Ishikawa (cell line): ENCODE measurements around the gene GALE.

Experiments used
- CEBPB ChIP-seq: IDR thresholded peaks from 2 replicates; pipeline ENCODE4 v1.6.1; 2012
- CREB1 ChIP-seq: IDR thresholded peaks from 2 replicates; pipeline ENCODE4 v1.6.1; 2012; ENCODE audit warnings: low read depth
- EGR1 ChIP-seq: IDR thresholded peaks from 2 replicates; pipeline ENCODE4 v1.6.1; 2012
- EP300 ChIP-seq: IDR thresholded peaks from 2 replicates; pipeline ENCODE4 v1.6.1; 2012; ENCODE audit warnings: borderline replicate concordance
- FOXM1 ChIP-seq: IDR thresholded peaks from 2 replicates; pipeline ENCODE4 v1.6.1; 2012; ENCODE audit warnings: low read depth, borderline replicate concordance
- MAX ChIP-seq: IDR thresholded peaks from 2 replicates; pipeline ENCODE4 v1.6.1; 2012
- NFIC ChIP-seq: IDR thresholded peaks from 2 replicates; pipeline ENCODE4 v1.6.1; 2012
- RAD21 ChIP-seq: IDR thresholded peaks from 2 replicates; pipeline ENCODE4 v1.6.1; 2012; ENCODE audit warnings: low read depth
- TAF1 ChIP-seq: IDR thresholded peaks from 2 replicates; pipeline ENCODE4 v1.6.1; 2012; ENCODE audit warnings: low read depth, mild to moderate bottlenecking
- TCF12 ChIP-seq: IDR thresholded peaks from 2 replicates; pipeline ENCODE4 v1.6.1; 2012; ENCODE audit warnings: low read depth
- TEAD4 ChIP-seq: IDR thresholded peaks from 2 replicates; pipeline ENCODE4 v1.6.1; 2012
- YY1 ChIP-seq: IDR thresholded peaks from 2 replicates; pipeline ENCODE4 v1.6.1; 2012; ENCODE audit warnings: low read depth
- ZBTB7A ChIP-seq: IDR thresholded peaks from 2 replicates; pipeline ENCODE4 v1.6.1; 2012; ENCODE audit warnings: low read depth
- TF ChIP-seq, protein P1 (sequence below): IDR thresholded peaks from 2 replicates; pipeline ENCODE4 v1.6.1; 2012; ENCODE audit warnings: low read depth, mild to moderate bottlenecking
- TF ChIP-seq, protein P2 (sequence below): IDR thresholded peaks from 2 replicates; pipeline ENCODE4 v1.6.1; 2012

The GALE gene

DNA sequence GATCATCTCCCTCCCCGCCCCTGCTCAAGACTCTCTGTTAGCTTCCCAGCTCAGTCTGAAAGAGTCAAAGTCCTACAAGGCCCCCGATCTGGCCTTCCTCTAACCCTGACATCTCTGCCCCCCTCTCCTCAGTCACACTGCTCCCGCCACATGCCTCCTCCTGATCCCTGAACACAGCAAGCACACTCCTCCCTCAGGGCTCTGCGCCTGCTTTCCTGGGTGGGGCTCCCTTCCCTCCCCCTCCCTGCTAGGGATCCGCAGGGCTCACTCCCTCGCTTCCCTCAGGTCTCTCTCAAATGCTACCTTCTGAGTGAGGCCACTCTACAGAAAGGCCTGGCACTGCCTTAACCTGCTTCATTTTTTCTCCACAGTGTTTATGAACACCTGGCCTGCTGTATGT is 5.7 kb upstream of the GALE start:
- TF ChIP-seq EGR1 (no peak), TAF1 (no peak), CEBPB (no peak), MAX (no peak), TEAD4 (no peak), RAD21 (no peak), FOXM1 (no peak), EP300 (no peak), TCF12 (no peak)
- TF ChIP-seq, protein P1, sequence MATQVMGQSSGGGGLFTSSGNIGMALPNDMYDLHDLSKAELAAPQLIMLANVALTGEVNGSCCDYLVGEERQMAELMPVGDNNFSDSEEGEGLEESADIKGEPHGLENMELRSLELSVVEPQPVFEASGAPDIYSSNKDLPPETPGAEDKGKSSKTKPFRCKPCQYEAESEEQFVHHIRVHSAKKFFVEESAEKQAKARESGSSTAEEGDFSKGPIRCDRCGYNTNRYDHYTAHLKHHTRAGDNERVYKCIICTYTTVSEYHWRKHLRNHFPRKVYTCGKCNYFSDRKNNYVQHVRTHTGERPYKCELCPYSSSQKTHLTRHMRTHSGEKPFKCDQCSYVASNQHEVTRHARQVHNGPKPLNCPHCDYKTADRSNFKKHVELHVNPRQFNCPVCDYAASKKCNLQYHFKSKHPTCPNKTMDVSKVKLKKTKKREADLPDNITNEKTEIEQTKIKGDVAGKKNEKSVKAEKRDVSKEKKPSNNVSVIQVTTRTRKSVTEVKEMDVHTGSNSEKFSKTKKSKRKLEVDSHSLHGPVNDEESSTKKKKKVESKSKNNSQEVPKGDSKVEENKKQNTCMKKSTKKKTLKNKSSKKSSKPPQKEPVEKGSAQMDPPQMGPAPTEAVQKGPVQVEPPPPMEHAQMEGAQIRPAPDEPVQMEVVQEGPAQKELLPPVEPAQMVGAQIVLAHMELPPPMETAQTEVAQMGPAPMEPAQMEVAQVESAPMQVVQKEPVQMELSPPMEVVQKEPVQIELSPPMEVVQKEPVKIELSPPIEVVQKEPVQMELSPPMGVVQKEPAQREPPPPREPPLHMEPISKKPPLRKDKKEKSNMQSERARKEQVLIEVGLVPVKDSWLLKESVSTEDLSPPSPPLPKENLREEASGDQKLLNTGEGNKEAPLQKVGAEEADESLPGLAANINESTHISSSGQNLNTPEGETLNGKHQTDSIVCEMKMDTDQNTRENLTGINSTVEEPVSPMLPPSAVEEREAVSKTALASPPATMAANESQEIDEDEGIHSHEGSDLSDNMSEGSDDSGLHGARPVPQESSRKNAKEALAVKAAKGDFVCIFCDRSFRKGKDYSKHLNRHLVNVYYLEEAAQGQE, result no peak
- TF ChIP-seq, protein P2, sequence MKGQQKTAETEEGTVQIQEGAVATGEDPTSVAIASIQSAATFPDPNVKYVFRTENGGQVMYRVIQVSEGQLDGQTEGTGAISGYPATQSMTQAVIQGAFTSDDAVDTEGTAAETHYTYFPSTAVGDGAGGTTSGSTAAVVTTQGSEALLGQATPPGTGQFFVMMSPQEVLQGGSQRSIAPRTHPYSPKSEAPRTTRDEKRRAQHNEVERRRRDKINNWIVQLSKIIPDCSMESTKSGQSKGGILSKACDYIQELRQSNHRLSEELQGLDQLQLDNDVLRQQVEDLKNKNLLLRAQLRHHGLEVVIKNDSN, result no peak

DNA sequence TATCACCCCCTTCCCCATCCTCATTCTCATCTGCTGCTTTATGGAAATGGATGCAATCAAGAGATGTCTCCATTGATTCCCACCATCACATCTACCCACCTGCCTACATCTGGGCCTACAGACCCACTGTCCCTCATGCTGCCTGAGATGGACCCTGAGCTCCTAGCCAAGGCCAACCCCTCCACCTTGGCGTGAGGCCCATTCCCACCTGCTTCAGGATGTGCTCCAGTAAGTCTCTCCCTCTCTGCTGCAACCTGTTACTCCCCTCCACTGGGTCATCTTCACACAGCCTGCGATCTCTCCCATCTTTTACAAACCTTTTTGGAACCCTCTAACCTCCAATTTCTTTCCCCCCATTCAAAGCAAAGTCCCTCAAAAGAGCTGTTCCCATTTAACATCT is 4.5 kb upstream of the GALE start:
- TF ChIP-seq CREB1 (no peak), TAF1 (no peak), NFIC (no peak), TEAD4 (no peak), TCF12 (no peak), MAX (no peak), CEBPB (no peak), YY1 (no peak), ZBTB7A (no peak), EP300 (no peak), EGR1 (no peak), RAD21 (no peak)
- TF ChIP-seq, protein P1, result no peak
- TF ChIP-seq, protein P2, result no peak

DNA sequence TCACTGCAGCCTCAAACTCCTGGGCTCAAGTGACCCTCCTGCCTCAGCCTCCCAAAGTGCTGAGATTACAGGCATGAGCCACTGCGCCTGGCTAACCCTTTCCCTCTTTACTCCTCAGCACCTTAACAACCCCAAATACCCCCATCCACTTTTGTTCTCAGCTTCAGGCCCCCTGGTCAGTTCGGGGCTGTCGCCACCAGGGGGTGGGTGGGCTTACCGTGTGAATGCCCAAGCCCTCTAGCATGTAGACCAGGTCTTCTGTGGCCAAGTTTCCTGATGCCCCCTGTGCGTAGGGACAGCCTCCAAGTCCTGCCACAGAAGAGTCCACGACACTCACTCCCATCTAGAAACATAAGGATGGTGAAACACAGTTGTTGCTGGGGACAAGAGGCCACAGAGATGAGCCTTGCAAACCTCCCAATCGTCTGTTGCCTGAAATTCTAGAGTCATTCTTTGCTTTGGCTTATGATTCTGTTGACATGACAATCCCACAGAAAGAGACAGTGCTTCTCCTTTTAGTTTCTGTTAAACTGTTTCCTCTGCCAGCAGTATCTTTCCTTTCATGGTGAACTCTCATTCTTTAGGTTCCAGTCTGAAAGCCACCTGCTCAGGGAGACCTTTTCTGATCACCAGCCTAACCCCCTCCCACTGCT is 3.8 kb upstream of the GALE start:
- TF ChIP-seq MAX (no peak), TAF1 (no peak), FOXM1 (no peak), EP300 (no peak), EGR1 (no peak), RAD21 (no peak), TCF12 (no peak), YY1 (no peak), NFIC (no peak), CEBPB (no peak), TEAD4 (no peak), CREB1 (no peak), ZBTB7A (no peak)
- TF ChIP-seq, protein P2, result no peak
- TF ChIP-seq, protein P1, result no peak

GRCh38 chr1:23803674-23804073 is 3.1 kb upstream of the GALE start:
- TF ChIP-seq ZBTB7A (no peak), MAX (no peak), CREB1 (no peak), NFIC (no peak), EP300 (no peak), TEAD4 (no peak), FOXM1 (no peak), TAF1 (no peak), EGR1 (no peak), YY1 (no peak)
